K562 (cell line): ENCODE data around the gene EPO. TPM values are rescaled to one million over a fixed set of nuclear protein-coding genes. Genes with fewer than 3 reads are reported as not detected.

Source experiments
- EHMT2 ChIP-seq: fragments of 450-650 bp; IDR thresholded peaks from 2 replicates; pipeline ENCODE4 v1.6.1; 2018; ENCODE audit warnings: antibody characterized with exemption
- GTF2A2 ChIP-seq: IDR thresholded peaks from 2 replicates; pipeline ENCODE4 v1.6.1; 2016; ENCODE audit warnings: mild to moderate bottlenecking, missing genetic modification characterization, missing compliant biosample characterization
- GTF2B ChIP-seq: IDR thresholded peaks from 2 replicates; pipeline ENCODE4 v1.6.1; 2011; ENCODE audit not compliant: insufficient read length; ENCODE audit errors: extremely low read depth
- HDAC3 ChIP-seq: fragments of 450-650 bp; IDR thresholded peaks from 2 replicates; pipeline ENCODE4 v1.6.1; 2018; ENCODE audit warnings: borderline replicate concordance, mild to moderate bottlenecking, moderate library complexity; ENCODE audit not compliant: partially characterized antibody
- HNRNPK ChIP-seq: fragments of 200-400 bp; formaldehyde crosslinking; IDR thresholded peaks from one replicate; pipeline ENCODE4 v1.6.1; 2018; ENCODE audit warnings: mild to moderate bottlenecking, low read depth, low read length; ENCODE audit not compliant: poor library complexity, severe bottlenecking
- JUND ChIP-seq, 2 experiments: IDR thresholded peaks; 2 replicates in 1 of 2; 3 replicates in 1 of 2; pipeline ENCODE4 v1.6.1; 2011; ENCODE audit warnings: borderline replicate concordance in 2 of 2, low read depth in 2 of 2, low read length in 2 of 2, improper control_type of control experiment in 1 of 2, missing biosample characterization in 1 of 2, missing genetic modification characterization in 1 of 2, missing genetic modification reagents in 1 of 2
- MCM2 ChIP-seq: fragments of 450-650 bp; IDR thresholded peaks from 2 replicates; pipeline ENCODE4 v1.6.1; 2017; ENCODE audit warnings: low read depth, mild to moderate bottlenecking
- MEF2D ChIP-seq: conservative IDR thresholded peaks from 2 replicates; pipeline ENCODE4 v1.6.1; 2016; ENCODE audit warnings: low read depth, missing genetic modification characterization, missing compliant biosample characterization
- MIER1 ChIP-seq: fragments of 450-650 bp; IDR thresholded peaks from 2 replicates; pipeline ENCODE4 v1.6.1; 2016; ENCODE audit warnings: antibody characterized with exemption, mild to moderate bottlenecking, low read depth
- MTF1 ChIP-seq: fragments of 250-450 bp; sonication (Bioruptor Pico); IDR thresholded peaks from 2 replicates; pipeline ENCODE4 v1.9.0; 2021; ENCODE audit warnings: moderate library complexity, mild to moderate bottlenecking, inconsistent platforms, borderline replicate concordance
- NR2C1 ChIP-seq, 2 experiments: fragments of 450-650 bp; IDR thresholded peaks; 2 replicates each; pipeline ENCODE4 v1.6.1; 2017; ENCODE audit warnings: mild to moderate bottlenecking in 2 of 2, antibody characterized with exemption in 1 of 2, inconsistent platforms in 1 of 2, missing compliant biosample characterization in 1 of 2, missing genetic modification characterization in 1 of 2
- PTTG1 ChIP-seq: fragments of 450-650 bp; IDR thresholded peaks from 2 replicates; pipeline ENCODE4 v1.6.1; 2016; ENCODE audit warnings: low read depth, mild to moderate bottlenecking, missing genetic modification characterization, missing compliant biosample characterization
- RBM25 ChIP-seq: fragments of 200-400 bp; formaldehyde crosslinking; IDR thresholded peaks from 2 replicates; pipeline ENCODE4 v1.6.1; 2018; ENCODE audit warnings: low read length, low read depth, moderate library complexity; ENCODE audit not compliant: severe bottlenecking
- SLC30A9 ChIP-seq: fragments of 250-450 bp; sonication (Bioruptor Pico); IDR thresholded peaks from 2 replicates; pipeline ENCODE4 v1.8.0; 2022; ENCODE audit warnings: mild to moderate bottlenecking, moderate library complexity
- SMARCA4 ChIP-seq: fragments of 450-650 bp; IDR thresholded peaks from 2 replicates; pipeline ENCODE4 v1.6.1; 2016
- SNAPC5 ChIP-seq: fragments of 250-450 bp; sonication (Bioruptor Pico); IDR thresholded peaks from 2 replicates; pipeline ENCODE4 v1.8.0; 2021; ENCODE audit warnings: moderate library complexity, mild to moderate bottlenecking, inconsistent platforms
- TAF9B ChIP-seq: fragments of 450-650 bp; IDR thresholded peaks from 2 replicates; pipeline ENCODE4 v1.6.1; 2018; ENCODE audit warnings: mild to moderate bottlenecking; ENCODE audit not compliant: partially characterized antibody
- YBX1 ChIP-seq: fragments of 450-650 bp; IDR thresholded peaks from 2 replicates; pipeline ENCODE4 v1.7.1; 2016; ENCODE audit warnings: mild to moderate bottlenecking
- ZNF695 ChIP-seq: fragments of 450-650 bp; formaldehyde crosslinking; IDR thresholded peaks from 2 replicates; pipeline ENCODE4 v1.4.0; 2020; ENCODE audit warnings: mild to moderate bottlenecking, moderate library complexity
- ZNF780A ChIP-seq: fragments of 250-450 bp; sonication (Bioruptor Pico); IDR thresholded peaks from 2 replicates; pipeline ENCODE4 v1.5.0; 2021; ENCODE audit warnings: mild to moderate bottlenecking
- polyA plus RNA-seq, 8 experiments: library from polyadenylated mRNA; depleted of rRNA in 4 of 8; stranded (reverse) in 5 of 8; unstranded in 3 of 8; fragments of >200 nt; fragmentation: Nextera tagmentation in 2 of 8; fragmentation: Illumina TruSeq in 1 of 8; extraction: Ambion mirVana in 2 of 8; extraction: Trizol in 1 of 8; gene quantifications; 2 replicates each; pipeline versions ENCODE4 v1.2.1 to v1.2.3, GENCODE V29; 2011 to 2014; ENCODE audit warnings: inconsistent platforms in 1 of 8, missing spikeins in 1 of 8
- total RNA-seq, 7 experiments: library from RNA; depleted of rRNA in 6 of 7; stranded (reverse); fragments of >200 nt in 6 of 7; fragmentation: Illumina TruSeq in 2 of 7; extraction: Trizol in 2 of 7; gene quantifications; 2 replicates each; pipeline versions ENCODE4 v1.2.1 to v1.2.3, GENCODE V29; 2011 to 2021; ENCODE audit warnings: low replicate concordance in 1 of 7
- TF ChIP-seq, protein P1 (sequence below), 2 experiments: fragments of 150-350 bp in 1 of 2; IDR thresholded peaks; 2 replicates each; pipeline ENCODE4 v1.6.1; 2012 to 2016; ENCODE audit warnings: low read depth in 2 of 2, low read length in 2 of 2, mild to moderate bottlenecking in 1 of 2, moderate library complexity in 1 of 2
- TF ChIP-seq, protein P2 (sequence below): fragments of 450-650 bp; conservative IDR thresholded peaks from 2 replicates; pipeline ENCODE4 v1.6.1; 2016; ENCODE audit warnings: missing genetic modification characterization, low read depth, mild to moderate bottlenecking, missing compliant biosample characterization, moderate library complexity

EPO gene
- total and polyA plus RNA-seq, 9 of the 15 experiments (the other 6 are each of a cell fraction or from before 2014, with no cell fraction given), result 0.06 to 0.41 (median 0.07) TPM; not detected in 6

DNA sequence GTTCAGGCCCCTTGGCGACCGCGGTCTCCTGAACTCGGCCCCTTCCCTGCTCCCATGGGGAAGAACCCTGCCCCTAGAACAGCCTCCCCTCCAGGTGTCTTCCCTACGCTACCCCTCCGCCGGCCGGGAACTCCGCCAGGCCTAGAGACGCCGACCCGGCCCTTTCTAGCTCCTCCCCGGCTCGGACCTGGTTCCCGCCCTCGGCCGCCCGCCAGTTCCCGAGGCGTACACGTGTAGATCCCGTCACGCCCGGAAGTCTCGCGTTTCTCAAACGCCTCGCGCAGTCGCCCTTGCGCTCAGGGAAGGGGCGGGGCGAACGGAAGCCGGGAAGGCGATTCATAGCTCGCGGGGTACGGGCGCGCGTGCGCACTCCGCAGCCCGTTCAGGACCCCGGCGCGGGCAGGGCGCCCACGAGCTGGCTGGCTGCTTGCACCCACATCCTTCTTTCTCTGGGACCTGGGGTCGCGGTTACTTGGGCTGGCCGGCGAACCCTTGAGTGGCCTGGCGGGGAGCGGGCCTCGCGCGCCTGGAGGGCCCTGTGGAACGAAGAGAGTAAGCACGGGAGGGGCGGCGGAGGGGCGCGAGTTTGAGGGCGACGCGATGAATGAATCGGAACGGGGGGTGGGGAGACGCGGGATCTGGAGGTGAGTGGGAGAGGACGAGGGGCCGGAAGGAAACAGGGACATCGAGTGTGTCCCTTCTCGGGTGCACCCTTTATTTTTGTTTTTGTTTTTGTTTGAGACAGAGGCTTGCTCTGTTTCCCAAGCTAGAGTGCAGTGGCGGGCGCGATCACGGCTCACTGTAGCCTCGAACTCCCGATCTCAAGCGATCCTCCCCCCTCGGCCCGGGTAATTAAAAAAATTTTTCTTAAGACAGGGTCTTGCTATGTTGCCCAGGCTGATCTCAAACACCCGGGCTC, 14.3 kb upstream of the EPO start, which contains the start of gene POP7 (continued):
- TF ChIP-seq PTTG1 (tag) (no peak), GTF2B (no peak), HNRNPK (no peak), ZNF780A (CRISPR knock-in tag) (no peak), GTF2A2 (tag) (no peak), MIER1 (no peak; the same call in 1 of the 2 replicates), MEF2D (tag) (no peak), EHMT2 (no peak), RBM25 (peak; percentile 87), SMARCA4 (peak; percentile 12; the same call in 1 of the 2 replicates), HDAC3 (no peak), TAF9B (no peak), JUND (IDR thresholded peaks at IDR 0.05; ENCODE audit: borderline replicate concordance, low read depth, low read length) (no peak; the same call in 1 of the 2 replicates), JUND (tag; IDR thresholded peaks at IDR 0.05; ENCODE audit: borderline replicate concordance, low read depth, low read length) (0 out of 3 replicates have a peak, but pooled peaks have one; percentile 6), MCM2 (no peak), MTF1 (CRISPR knock-in tag) (no peak), ZNF695 (CRISPR knock-in tag) (no peak), SNAPC5 (CRISPR knock-in tag) (no peak), NR2C1 (IDR thresholded peaks at IDR 0.05) (no peak), NR2C1 (tag; IDR thresholded peaks at IDR 0.05) (no peak), YBX1 (no peak), SLC30A9 (CRISPR knock-in tag) (no peak)
- TF ChIP-seq, protein P1, sequence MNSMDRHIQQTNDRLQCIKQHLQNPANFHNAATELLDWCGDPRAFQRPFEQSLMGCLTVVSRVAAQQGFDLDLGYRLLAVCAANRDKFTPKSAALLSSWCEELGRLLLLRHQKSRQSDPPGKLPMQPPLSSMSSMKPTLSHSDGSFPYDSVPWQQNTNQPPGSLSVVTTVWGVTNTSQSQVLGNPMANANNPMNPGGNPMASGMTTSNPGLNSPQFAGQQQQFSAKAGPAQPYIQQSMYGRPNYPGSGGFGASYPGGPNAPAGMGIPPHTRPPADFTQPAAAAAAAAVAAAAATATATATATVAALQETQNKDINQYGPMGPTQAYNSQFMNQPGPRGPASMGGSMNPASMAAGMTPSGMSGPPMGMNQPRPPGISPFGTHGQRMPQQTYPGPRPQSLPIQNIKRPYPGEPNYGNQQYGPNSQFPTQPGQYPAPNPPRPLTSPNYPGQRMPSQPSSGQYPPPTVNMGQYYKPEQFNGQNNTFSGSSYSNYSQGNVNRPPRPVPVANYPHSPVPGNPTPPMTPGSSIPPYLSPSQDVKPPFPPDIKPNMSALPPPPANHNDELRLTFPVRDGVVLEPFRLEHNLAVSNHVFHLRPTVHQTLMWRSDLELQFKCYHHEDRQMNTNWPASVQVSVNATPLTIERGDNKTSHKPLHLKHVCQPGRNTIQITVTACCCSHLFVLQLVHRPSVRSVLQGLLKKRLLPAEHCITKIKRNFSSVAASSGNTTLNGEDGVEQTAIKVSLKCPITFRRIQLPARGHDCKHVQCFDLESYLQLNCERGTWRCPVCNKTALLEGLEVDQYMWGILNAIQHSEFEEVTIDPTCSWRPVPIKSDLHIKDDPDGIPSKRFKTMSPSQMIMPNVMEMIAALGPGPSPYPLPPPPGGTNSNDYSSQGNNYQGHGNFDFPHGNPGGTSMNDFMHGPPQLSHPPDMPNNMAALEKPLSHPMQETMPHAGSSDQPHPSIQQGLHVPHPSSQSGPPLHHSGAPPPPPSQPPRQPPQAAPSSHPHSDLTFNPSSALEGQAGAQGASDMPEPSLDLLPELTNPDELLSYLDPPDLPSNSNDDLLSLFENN (IDR thresholded peaks at IDR 0.05; ENCODE audit: low read depth in 2 of 2, low read length in 2 of 2), result no peak
- TF ChIP-seq, protein P2, sequence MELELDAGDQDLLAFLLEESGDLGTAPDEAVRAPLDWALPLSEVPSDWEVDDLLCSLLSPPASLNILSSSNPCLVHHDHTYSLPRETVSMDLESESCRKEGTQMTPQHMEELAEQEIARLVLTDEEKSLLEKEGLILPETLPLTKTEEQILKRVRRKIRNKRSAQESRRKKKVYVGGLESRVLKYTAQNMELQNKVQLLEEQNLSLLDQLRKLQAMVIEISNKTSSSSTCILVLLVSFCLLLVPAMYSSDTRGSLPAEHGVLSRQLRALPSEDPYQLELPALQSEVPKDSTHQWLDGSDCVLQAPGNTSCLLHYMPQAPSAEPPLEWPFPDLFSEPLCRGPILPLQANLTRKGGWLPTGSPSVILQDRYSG (tag), result no peak
